H9 (cell line): ENCODE results near the gene OPA3. TPM values are rescaled to one million over a fixed set of nuclear protein-coding genes. Genes with fewer than 3 reads are reported as not detected.

ENCODE experiments used
- DNase-seq: peaks from one replicate; pipeline ENCODE4 v3.0.0-alpha.2; 2017
- H2AFZ ChIP-seq: one replicate; pipeline ENCODE4 v1.6.1; 2013; ENCODE audit warnings: mild to moderate bottlenecking, low read length, control low read depth, moderate library complexity
- H2AK5ac ChIP-seq: 2 replicates; pipeline ENCODE4 v1.6.1; 2013; ENCODE audit warnings: low read length, control low read depth, mixed read lengths; ENCODE audit not compliant: insufficient read length
- H2BK120ac ChIP-seq: one replicate; pipeline ENCODE4 v1.6.1; 2013; ENCODE audit warnings: low read depth, mild to moderate bottlenecking, low read length, control low read depth, inconsistent platforms; ENCODE audit not compliant: poor library complexity, severe bottlenecking
- H2BK12ac ChIP-seq: 2 replicates; pipeline ENCODE4 v1.6.1; 2013; ENCODE audit warnings: low read length, control low read depth, mixed read lengths, low read depth; ENCODE audit not compliant: insufficient read length
- H2BK15ac ChIP-seq: 2 replicates; pipeline ENCODE4 v1.6.1; 2013; ENCODE audit warnings: low read depth, low read length, control low read depth
- H2BK20ac ChIP-seq: one replicate; pipeline ENCODE4 v1.6.1; 2013; ENCODE audit warnings: low read depth, mild to moderate bottlenecking, low read length, control low read depth, inconsistent platforms; ENCODE audit not compliant: poor library complexity, severe bottlenecking
- H2BK5ac ChIP-seq: 2 replicates; pipeline ENCODE4 v1.6.1; 2013; ENCODE audit warnings: low read length, control low read depth, mixed read lengths; ENCODE audit not compliant: insufficient read length
- H3K14ac ChIP-seq: 2 replicates; pipeline ENCODE4 v1.6.1; 2013; ENCODE audit warnings: low read length, control low read depth; ENCODE audit not compliant: insufficient read depth
- H3K18ac ChIP-seq: 2 replicates; pipeline ENCODE4 v1.6.1; 2013; ENCODE audit warnings: low read depth, mild to moderate bottlenecking, mixed read lengths, low read length, control low read depth; ENCODE audit not compliant: insufficient read length
- H3K23ac ChIP-seq: 2 replicates; pipeline ENCODE4 v1.6.1; 2013; ENCODE audit warnings: low read length, control low read depth, mixed read lengths, low read depth; ENCODE audit not compliant: insufficient read length
- H3K23me2 ChIP-seq: 2 replicates; pipeline ENCODE4 v1.6.1; 2013; ENCODE audit warnings: low read depth, mild to moderate bottlenecking, mixed read lengths, low read length, control low read depth; ENCODE audit not compliant: insufficient read length, poor library complexity, severe bottlenecking
- H3K27ac ChIP-seq: 2 replicates; pipeline ENCODE4 v1.5.1; 2013; ENCODE audit warnings: low read length, control low read depth, mixed read lengths, low read depth; ENCODE audit not compliant: insufficient read length
- H3K27me3 ChIP-seq: 2 replicates; pipeline ENCODE4 v1.6.1; 2013; ENCODE audit warnings: low read length, control low read depth, inconsistent platforms; ENCODE audit not compliant: insufficient read depth
- H3K4ac ChIP-seq: 2 replicates; pipeline ENCODE4 v1.6.1; 2013; ENCODE audit warnings: low read depth, mild to moderate bottlenecking, control low read depth, inconsistent platforms, low read length, moderate library complexity
- H3K4me1 ChIP-seq: 2 replicates; pipeline ENCODE4 v1.6.1; 2013; ENCODE audit warnings: low read length, control low read depth, inconsistent platforms; ENCODE audit not compliant: insufficient read depth
- H3K4me2 ChIP-seq: 2 replicates; pipeline ENCODE4 v1.6.1; 2013; ENCODE audit warnings: low read length, control low read depth, mixed read lengths; ENCODE audit not compliant: insufficient read length, insufficient read depth
- H3K56ac ChIP-seq: 2 replicates; pipeline ENCODE4 v1.6.1; 2013; ENCODE audit warnings: low read depth, mild to moderate bottlenecking, mixed read lengths, low read length, control low read depth; ENCODE audit not compliant: insufficient read length
- H3K79me1 ChIP-seq: 2 replicates; pipeline ENCODE4 v1.6.1; 2013; ENCODE audit warnings: low read depth, mild to moderate bottlenecking, moderate library complexity, low read length, control low read depth, inconsistent platforms; ENCODE audit not compliant: insufficient read depth, poor library complexity, severe bottlenecking
- H3K79me2 ChIP-seq: 2 replicates; pipeline ENCODE4 v1.6.1; 2013; ENCODE audit warnings: low read length, control low read depth, inconsistent platforms; ENCODE audit not compliant: insufficient read depth
- H3K9ac ChIP-seq: 2 replicates; pipeline ENCODE4 v1.6.1; 2013; ENCODE audit warnings: low read length, control low read depth, mixed read lengths; ENCODE audit not compliant: insufficient read length; ENCODE audit errors: extremely low read depth
- H3K9me3 ChIP-seq: one replicate; pipeline ENCODE4 v1.6.1; 2013; ENCODE audit warnings: low read depth, low read length, inconsistent platforms; ENCODE audit not compliant: control insufficient read depth
- H3T11ph ChIP-seq: one replicate; pipeline ENCODE4 v1.6.1; 2013; ENCODE audit warnings: mild to moderate bottlenecking, low read length, control low read depth, inconsistent platforms
- H4K20me1 ChIP-seq: one replicate; pipeline ENCODE4 v1.6.1; 2013; ENCODE audit not compliant: control insufficient read depth, insufficient read length, insufficient read depth
- H4K5ac ChIP-seq: 2 replicates; pipeline ENCODE4 v1.6.1; 2013; ENCODE audit warnings: low read depth, mild to moderate bottlenecking, mixed read lengths, low read length, control low read depth; ENCODE audit not compliant: insufficient read length
- H4K8ac ChIP-seq: replicated peaks from 2 replicates; pipeline ENCODE4 v1.6.1; 2013; ENCODE audit warnings: low read length, control low read depth, mixed read lengths, low read depth; ENCODE audit not compliant: insufficient read length
- H4K91ac ChIP-seq: 2 replicates; pipeline ENCODE4 v1.6.1; 2013; ENCODE audit warnings: low read depth, mild to moderate bottlenecking, moderate library complexity, mixed read lengths, low read length, control low read depth; ENCODE audit not compliant: insufficient read length
- H3K27ac Mint-ChIP-seq, 3 experiments: 2 replicates in 2 of 3; 3 replicates in 1 of 3; pipeline ENCODE4 v1.8.0; 2020 to 2021; ENCODE audit warnings: mixed read lengths in 3 of 3, mild to moderate bottlenecking in 1 of 3, moderate library complexity in 1 of 3
- H3K27me3 Mint-ChIP-seq: 2 replicates; pipeline ENCODE4 v1.8.0; 2021; ENCODE audit warnings: low read depth, mild to moderate bottlenecking, moderate library complexity, mixed read lengths
- H3K36me3 Mint-ChIP-seq, 3 experiments: 2 replicates in 2 of 3; 3 replicates in 1 of 3; pipeline ENCODE4 v1.8.0; 2020 to 2021; ENCODE audit warnings: low read depth in 3 of 3, mixed read lengths in 3 of 3; ENCODE audit not compliant: insufficient read depth in 1 of 3
- H3K4me1 Mint-ChIP-seq, 2 experiments: 2 replicates each; pipeline ENCODE4 v1.8.0; 2020; ENCODE audit warnings: mixed read lengths in 2 of 2
- H3K4me3 Mint-ChIP-seq, 2 experiments: 2 replicates in 1 of 2; 3 replicates in 1 of 2; pipeline ENCODE4 v1.8.0; 2020 to 2021; ENCODE audit warnings: mild to moderate bottlenecking in 2 of 2, mixed read lengths in 2 of 2, moderate library complexity in 1 of 2
- H3K9me3 Mint-ChIP-seq, 2 experiments: 2 replicates in 1 of 2; 3 replicates in 1 of 2; pipeline ENCODE4 v1.8.0; 2020; ENCODE audit warnings: mild to moderate bottlenecking in 2 of 2, mixed read lengths in 2 of 2, moderate library complexity in 1 of 2
- WGBS: extraction: QIAGEN DNeasy Blood & Tissue Kit; methylation state at CpG from one replicate; pipeline ENCODE4 v1.1.7; 2013; ENCODE audit warnings: missing lambda C conversion rate, low lambda C conversion rate, mixed read lengths; ENCODE audit not compliant: insufficient read length; ENCODE audit errors: extremely low coverage; 5-methylcytosine and 5-hydroxymethylcytosine counted together
- total RNA-seq: library from RNA; stranded (reverse); gene quantifications from 2 replicates; pipeline ENCODE4 v1.2.1, GENCODE V29; 2021
- TF ChIP-seq, protein P1 (sequence below): fragments of 200-600 bp; sonication (generic); conservative IDR thresholded peaks from 3 replicates; pipeline ENCODE4 v1.8.0; 2021; ENCODE audit warnings: antibody characterized with exemption, mild to moderate bottlenecking

Gene OPA3
- total RNA-seq, 1 experiment from 2014 or later, result 13.0 TPM

DNA sequence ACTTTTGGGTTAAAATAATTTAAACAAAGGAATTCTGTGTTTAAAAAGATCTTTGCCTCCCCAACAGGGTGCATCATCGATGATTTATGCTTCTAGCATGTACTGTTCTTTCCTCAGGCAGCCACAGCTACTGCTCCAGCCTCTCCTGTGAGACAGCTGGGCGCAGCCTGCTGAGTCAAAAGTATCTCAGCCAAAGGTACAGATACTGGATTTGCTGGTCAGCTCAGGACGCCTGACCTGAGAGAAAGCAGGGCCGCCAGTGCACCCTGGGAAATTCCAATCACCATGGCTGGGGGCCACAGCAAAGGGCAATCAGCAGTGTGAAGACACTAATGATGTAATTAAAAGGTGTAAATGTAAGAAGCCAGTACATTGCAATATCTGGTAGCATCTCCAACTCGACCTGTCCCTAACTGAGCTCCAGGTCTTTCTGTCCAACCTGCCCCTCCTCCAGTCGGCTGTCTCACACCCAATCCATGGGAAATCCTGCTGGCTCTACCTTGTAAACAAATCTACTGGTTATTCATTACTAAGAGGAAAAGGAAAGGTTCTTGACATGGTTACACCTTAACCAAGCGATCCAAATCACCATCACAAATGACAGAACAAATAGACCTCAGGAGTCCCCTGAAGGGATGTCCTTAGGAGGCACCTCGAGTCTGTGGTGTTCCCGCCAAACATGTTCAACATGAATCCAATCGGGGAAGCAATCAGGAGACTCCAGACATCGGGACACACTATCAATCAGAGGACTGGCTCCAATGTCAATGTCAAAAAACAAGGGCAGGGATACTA is 7.3 kb downstream of the OPA3 start:
- Mint-ChIP-seq H3K27ac (peak overlapping the region; percentile 36 to 78 (median 64); a peak in 6 of 7 replicates), H3K27me3 (peaks cover 1% of the 10 kb centered on the region; the same call in 1 of the 2 replicates), H3K36me3 (peaks cover 0 to 9% (median 4%) of the 10 kb centered on the region in 3 experiments; a peak in 5 of 7 replicates), H3K4me1 (peaks cover 23 to 30% of the 10 kb centered on the region in 2 experiments), H3K9me3 (no peaks in the 10 kb centered on the region), H3K4me3 (peak overlapping the region in 1 of 2 experiments; percentile 38; a peak in 3 of 5 replicates)
- Histone ChIP-seq H4K8ac (no peak overlapping the region), H2BK120ac (no peak overlapping the region), H2BK5ac (no peak overlapping the region), H3K18ac (no peak overlapping the region), H3K9ac (no peak overlapping the region), H3K27me3 (no peaks in the 10 kb centered on the region), H3K9me3 (no peaks in the 10 kb centered on the region), H3K27ac (no peak overlapping the region), H3K23ac (no peak overlapping the region), H3K4me2 (no peak overlapping the region), H4K20me1 (no peaks in the 10 kb centered on the region), H3K79me2 (peaks cover 2% of the 10 kb centered on the region; the same call in 1 of the 2 replicates), H3K4ac (no peak overlapping the region), H4K5ac (no peak overlapping the region), H2BK20ac (no peak overlapping the region), H3T11ph (no peak overlapping the region), H2BK12ac (no peak overlapping the region), H4K91ac (no peak overlapping the region), H3K14ac (no peak overlapping the region), H3K56ac (no peak overlapping the region), H2BK15ac (no peak overlapping the region), H2AFZ (no peak overlapping the region), H2AK5ac (no peak overlapping the region), H3K23me2 (no peaks in the 10 kb centered on the region), H3K79me1 (no peaks in the 10 kb centered on the region), H3K4me1 (peaks cover 6% of the 10 kb centered on the region; the same call in 1 of the 2 replicates)
- TF ChIP-seq, protein P1, sequence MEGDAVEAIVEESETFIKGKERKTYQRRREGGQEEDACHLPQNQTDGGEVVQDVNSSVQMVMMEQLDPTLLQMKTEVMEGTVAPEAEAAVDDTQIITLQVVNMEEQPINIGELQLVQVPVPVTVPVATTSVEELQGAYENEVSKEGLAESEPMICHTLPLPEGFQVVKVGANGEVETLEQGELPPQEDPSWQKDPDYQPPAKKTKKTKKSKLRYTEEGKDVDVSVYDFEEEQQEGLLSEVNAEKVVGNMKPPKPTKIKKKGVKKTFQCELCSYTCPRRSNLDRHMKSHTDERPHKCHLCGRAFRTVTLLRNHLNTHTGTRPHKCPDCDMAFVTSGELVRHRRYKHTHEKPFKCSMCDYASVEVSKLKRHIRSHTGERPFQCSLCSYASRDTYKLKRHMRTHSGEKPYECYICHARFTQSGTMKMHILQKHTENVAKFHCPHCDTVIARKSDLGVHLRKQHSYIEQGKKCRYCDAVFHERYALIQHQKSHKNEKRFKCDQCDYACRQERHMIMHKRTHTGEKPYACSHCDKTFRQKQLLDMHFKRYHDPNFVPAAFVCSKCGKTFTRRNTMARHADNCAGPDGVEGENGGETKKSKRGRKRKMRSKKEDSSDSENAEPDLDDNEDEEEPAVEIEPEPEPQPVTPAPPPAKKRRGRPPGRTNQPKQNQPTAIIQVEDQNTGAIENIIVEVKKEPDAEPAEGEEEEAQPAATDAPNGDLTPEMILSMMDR, result no peak
- WGBS, result no CpG with 5 or more reads among the region's 11 CpGs
- DNase-seq, result no peak
